Liver (tissue), 9 donors: Measurements from ENCODE around the gene SGK1. TPM values are rescaled to one million over a fixed set of nuclear protein-coding genes. Genes with fewer than 3 reads are reported as not detected.

Source experiments
- DNase-seq: peaks from one replicate; pipeline ENCODE4 v3.0.0-alpha.2; 2017; ENCODE audit warnings: low spot score
- H3K27ac ChIP-seq, 2 donors: one replicate each; pipeline ENCODE4 v1.7.0; 2013; ENCODE audit warnings: inconsistent platforms in 2 of 2, low read length in 2 of 2, control low read depth in 1 of 2, low read depth in 1 of 2, mild to moderate bottlenecking in 1 of 2
- H3K27me3 ChIP-seq, 4 donors: one replicate each; pipeline versions ENCODE4 v1.6.1 to v1.7.0; 2013; ENCODE audit warnings: low read length in 3 of 4, inconsistent platforms in 1 of 4, mild to moderate bottlenecking in 1 of 4, moderate library complexity in 1 of 4; ENCODE audit not compliant: control insufficient read depth in 4 of 4, insufficient read depth in 4 of 4
- H3K36me3 ChIP-seq, 4 donors: one replicate each; pipeline versions ENCODE4 v1.6.1 to v1.7.0; 2013; ENCODE audit warnings: low read length in 3 of 4, mild to moderate bottlenecking in 3 of 4, low read depth in 1 of 4, moderate library complexity in 1 of 4; ENCODE audit not compliant: control insufficient read depth in 4 of 4, insufficient read depth in 3 of 4
- H3K4me1 ChIP-seq, 4 donors: one replicate each; pipeline versions ENCODE4 v1.6.1 to v1.7.0; 2013; ENCODE audit warnings: low read length in 3 of 4, mild to moderate bottlenecking in 3 of 4, moderate library complexity in 1 of 4; ENCODE audit not compliant: control insufficient read depth in 4 of 4, insufficient read depth in 4 of 4
- H3K4me3 ChIP-seq, 3 donors: one replicate each; pipeline versions ENCODE4 v1.6.1 to v1.7.0; 2013; ENCODE audit warnings: low read length in 3 of 3, control low read depth in 1 of 3, low read depth in 1 of 3, mild to moderate bottlenecking in 1 of 3
- H3K9ac ChIP-seq, 2 donors: one replicate each; pipeline ENCODE4 v1.7.0; 2013; ENCODE audit warnings: low read length in 2 of 2, mild to moderate bottlenecking in 2 of 2, moderate library complexity in 2 of 2, control low read depth in 1 of 2, low read depth in 1 of 2
- H3K9me3 ChIP-seq, 4 donors: one replicate each; pipeline versions ENCODE4 v1.6.1 to v1.7.0; 2013; ENCODE audit warnings: low read length in 3 of 4; ENCODE audit not compliant: control insufficient read depth in 4 of 4
- EGR1 ChIP-seq, 2 donors: IDR thresholded peaks; 2 replicates each; pipeline ENCODE4 v1.6.1; 2016 to 2018; ENCODE audit warnings: antibody characterized with exemption in 2 of 2, low read depth in 2 of 2
- FOXA1 ChIP-seq: IDR thresholded peaks from 2 replicates; pipeline ENCODE4 v1.6.1; 2016; ENCODE audit warnings: antibody characterized with exemption
- FOXA2 ChIP-seq: IDR thresholded peaks from 2 replicates; pipeline ENCODE4 v1.6.1; 2016; ENCODE audit warnings: antibody characterized with exemption
- GABPA ChIP-seq, 2 donors: IDR thresholded peaks in 1 of 2; conservative IDR thresholded peaks in 1 of 2; 2 replicates each; pipeline ENCODE4 v1.6.1; 2016; ENCODE audit warnings: antibody characterized with exemption in 2 of 2, mild to moderate bottlenecking in 1 of 2, moderate library complexity in 1 of 2
- HNF4G ChIP-seq: IDR thresholded peaks from 2 replicates; pipeline ENCODE4 v1.6.1; 2016; ENCODE audit warnings: antibody characterized with exemption
- JUND ChIP-seq, 2 donors: IDR thresholded peaks; 2 replicates each; pipeline ENCODE4 v1.6.1; 2016; ENCODE audit warnings: antibody characterized with exemption in 2 of 2
- NR2F2 ChIP-seq: IDR thresholded peaks from 2 replicates; pipeline ENCODE4 v1.6.1; 2016; ENCODE audit warnings: antibody characterized with exemption
- RXRA ChIP-seq, 2 donors: IDR thresholded peaks; 2 replicates each; pipeline ENCODE4 v1.6.1; 2017 to 2018; ENCODE audit warnings: antibody characterized with exemption in 2 of 2, mild to moderate bottlenecking in 1 of 2
- SP1 ChIP-seq: IDR thresholded peaks from 2 replicates; pipeline ENCODE4 v1.6.1; 2018; ENCODE audit warnings: antibody characterized with exemption, mild to moderate bottlenecking
- TAF1 ChIP-seq: conservative IDR thresholded peaks from 2 replicates; pipeline ENCODE4 v1.6.1; 2016; ENCODE audit warnings: antibody characterized with exemption, mild to moderate bottlenecking
- YY1 ChIP-seq: IDR thresholded peaks from 2 replicates; pipeline ENCODE4 v1.6.1; 2016; ENCODE audit warnings: antibody characterized with exemption, mild to moderate bottlenecking
- WGBS: extraction: QIAGEN DNeasy Blood & Tissue Kit; methylation state at CpG from one replicate; pipeline ENCODE4 v1.1.7; 2013; 5-methylcytosine and 5-hydroxymethylcytosine counted together
- polyA plus RNA-seq, 2 donors: library from polyadenylated mRNA; stranded (reverse) in 1 of 2; unstranded in 1 of 2; fragments of 200-250 nt in 1 of 2; fragments of >200 nt in 1 of 2; fragmentation: Nextera tagmentation in 1 of 2; extraction: Ambion mirVana in 1 of 2; gene quantifications; one replicate each; pipeline versions ENCODE4 v1.2.1 to v1.2.3, GENCODE V29; 2013 to 2015
- total RNA-seq, 2 donors: library from RNA; depleted of rRNA; stranded (reverse); fragments of >200 nt; gene quantifications; one replicate each; pipeline ENCODE4 v1.2.3, GENCODE V29; 2014
- TF ChIP-seq, protein P1 (sequence below): IDR thresholded peaks from 2 replicates; pipeline ENCODE4 v1.6.1; 2016; ENCODE audit warnings: antibody characterized with exemption
- TF ChIP-seq, protein P2 (sequence below): IDR thresholded peaks from 2 replicates; pipeline ENCODE4 v1.6.1; 2016; ENCODE audit warnings: antibody characterized with exemption
- TF ChIP-seq, protein P3 (sequence below): IDR thresholded peaks from 2 replicates; pipeline ENCODE4 v1.6.1; 2016; ENCODE audit warnings: antibody characterized with exemption
- donor health status: healthy.
- donor health status: healthy.
- donor health status: healthy.
- donor health status: healthy.
- donor health status: healthy.

SGK1 gene
- total and polyA plus RNA-seq, 4 donors: 28.0 to 113 (median 35.4) TPM

DNA sequence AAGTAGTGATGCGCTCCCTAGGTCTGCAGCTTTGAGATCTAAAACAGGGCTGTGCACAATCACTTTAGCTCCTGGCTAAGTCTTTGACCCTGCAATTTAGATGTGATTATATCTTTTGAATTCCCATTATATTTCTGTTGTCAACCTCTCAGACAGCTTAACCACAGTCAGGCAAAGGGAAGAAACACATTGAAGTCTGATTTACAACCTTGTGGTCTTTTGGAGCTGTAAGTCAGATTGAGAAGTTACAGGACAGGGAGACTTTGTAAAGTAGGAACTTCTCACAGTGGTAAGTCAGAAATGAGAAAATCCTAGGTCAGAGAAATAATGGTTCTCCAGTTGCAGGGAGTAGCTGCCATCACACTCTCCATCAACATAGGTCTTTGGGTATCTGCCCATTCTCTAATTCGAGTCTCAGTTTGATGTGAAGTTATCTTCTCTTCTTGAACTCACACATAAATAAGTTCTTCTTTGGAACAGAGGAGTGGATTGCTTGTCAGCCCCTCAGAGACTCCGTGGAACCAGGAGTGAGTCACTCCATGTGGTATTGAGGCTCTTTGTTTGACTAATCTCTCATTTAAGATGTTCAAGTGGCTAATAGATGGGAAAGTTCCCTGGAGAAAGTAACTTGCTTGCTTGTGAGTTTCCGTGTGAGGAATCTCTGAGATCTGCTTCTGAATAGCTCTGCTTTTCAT lies 35.0 kb upstream of the SGK1 start:
- Histone ChIP-seq H3K36me3 (no peaks in the 10 kb centered on the region), H3K9me3 (no peaks in the 10 kb centered on the region), H3K27ac (no peak overlapping the region), H3K9ac (no peak overlapping the region), H3K4me3 (no peak overlapping the region), H3K27me3 (no peaks in the 10 kb centered on the region), H3K4me1 (no peaks in the 10 kb centered on the region)
- WGBS: 83% methylated on average over 4 of the region's 4 CpGs
- TF ChIP-seq, protein P1, sequence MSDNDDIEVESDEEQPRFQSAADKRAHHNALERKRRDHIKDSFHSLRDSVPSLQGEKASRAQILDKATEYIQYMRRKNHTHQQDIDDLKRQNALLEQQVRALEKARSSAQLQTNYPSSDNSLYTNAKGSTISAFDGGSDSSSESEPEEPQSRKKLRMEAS: no peak
- TF ChIP-seq RXRA (IDR thresholded peaks at IDR 0.05) (no peak), EGR1 (IDR thresholded peaks at IDR 0.05; ENCODE audit: low read depth in 2 of 2) (no peak), TAF1 (no peak), FOXA2 (no peak), YY1 (no peak), GABPA (IDR thresholded peaks at IDR 0.05 in 1 of 2, conservative IDR thresholded peaks at IDR 0.05 in 1 of 2) (no peak), HNF4G (no peak), NR2F2 (no peak)
- TF ChIP-seq, protein P2, sequence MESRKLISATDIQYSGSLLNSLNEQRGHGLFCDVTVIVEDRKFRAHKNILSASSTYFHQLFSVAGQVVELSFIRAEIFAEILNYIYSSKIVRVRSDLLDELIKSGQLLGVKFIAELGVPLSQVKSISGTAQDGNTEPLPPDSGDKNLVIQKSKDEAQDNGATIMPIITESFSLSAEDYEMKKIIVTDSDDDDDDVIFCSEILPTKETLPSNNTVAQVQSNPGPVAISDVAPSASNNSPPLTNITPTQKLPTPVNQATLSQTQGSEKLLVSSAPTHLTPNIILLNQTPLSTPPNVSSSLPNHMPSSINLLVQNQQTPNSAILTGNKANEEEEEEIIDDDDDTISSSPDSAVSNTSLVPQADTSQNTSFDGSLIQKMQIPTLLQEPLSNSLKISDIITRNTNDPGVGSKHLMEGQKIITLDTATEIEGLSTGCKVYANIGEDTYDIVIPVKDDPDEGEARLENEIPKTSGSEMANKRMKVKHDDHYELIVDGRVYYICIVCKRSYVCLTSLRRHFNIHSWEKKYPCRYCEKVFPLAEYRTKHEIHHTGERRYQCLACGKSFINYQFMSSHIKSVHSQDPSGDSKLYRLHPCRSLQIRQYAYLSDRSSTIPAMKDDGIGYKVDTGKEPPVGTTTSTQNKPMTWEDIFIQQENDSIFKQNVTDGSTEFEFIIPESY: no peak
- TF ChIP-seq, protein P3, sequence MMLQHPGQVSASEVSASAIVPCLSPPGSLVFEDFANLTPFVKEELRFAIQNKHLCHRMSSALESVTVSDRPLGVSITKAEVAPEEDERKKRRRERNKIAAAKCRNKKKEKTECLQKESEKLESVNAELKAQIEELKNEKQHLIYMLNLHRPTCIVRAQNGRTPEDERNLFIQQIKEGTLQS: no peak
- no peak for DNase-seq

DNA sequence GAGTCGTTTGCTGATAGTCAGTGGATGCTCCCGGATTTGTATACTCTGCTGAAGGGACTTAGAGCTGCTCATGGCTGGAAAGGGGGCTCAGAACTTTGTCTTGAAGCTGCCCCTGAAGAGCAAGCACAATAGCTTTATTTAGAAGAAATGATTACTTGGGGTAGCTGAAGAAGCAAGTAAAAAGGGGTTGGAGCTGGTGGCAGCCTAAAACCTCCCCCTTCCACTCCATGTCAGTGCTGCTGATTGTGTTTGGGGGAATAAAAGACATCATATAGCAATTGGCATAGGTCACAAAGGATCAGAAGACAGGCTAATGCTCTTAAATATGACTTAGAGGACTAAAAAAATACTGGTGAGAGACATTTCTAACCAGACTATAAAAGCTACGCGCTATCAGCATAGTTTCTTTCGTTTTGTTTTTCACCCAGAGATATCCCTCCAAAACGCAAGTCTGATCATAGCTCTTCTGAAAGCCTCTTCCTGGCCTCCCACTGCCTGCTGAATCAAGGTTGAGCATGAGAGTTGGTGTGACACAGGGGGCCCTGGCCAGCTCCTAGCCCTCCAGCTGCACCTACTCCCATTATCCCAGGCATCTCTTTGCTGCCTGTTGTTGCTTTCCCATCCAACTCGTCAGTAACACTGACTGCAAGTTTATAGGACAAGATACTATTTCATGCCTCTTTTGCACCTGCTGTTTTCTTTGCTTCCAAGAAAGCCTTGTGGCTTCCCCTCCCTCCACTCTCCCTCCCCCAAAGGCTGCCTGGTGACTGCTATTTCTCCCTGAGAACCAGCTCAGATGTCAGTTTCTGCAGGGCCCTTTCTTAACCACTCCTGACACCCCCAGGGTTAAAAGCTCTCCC lies 33.9 kb upstream of the SGK1 start:
- H3K4me3 ChIP-seq: no peak overlapping the region
- no peak overlapping the region for H3K27ac ChIP-seq
- no peak for DNase-seq
- no peaks in the 10 kb centered on the region for H3K27me3 ChIP-seq
- no peak for TF ChIP-seq SP1
- TF ChIP-seq RXRA (IDR thresholded peaks at IDR 0.05): no peak
- TF ChIP-seq, protein P1: no peak
- TF ChIP-seq YY1: no peak
- no peak for TF ChIP-seq FOXA1
- TF ChIP-seq JUND (IDR thresholded peaks at IDR 0.05): no peak
- TF ChIP-seq GABPA (IDR thresholded peaks at IDR 0.05 in 1 of 2, conservative IDR thresholded peaks at IDR 0.05 in 1 of 2): no peak
- H3K36me3 ChIP-seq: no peaks in the 10 kb centered on the region
- WGBS: 77% methylated on average over 7 of the region's 7 CpGs
- H3K9ac ChIP-seq: no peak overlapping the region
- no peaks in the 10 kb centered on the region for H3K9me3 ChIP-seq
- H3K4me1 ChIP-seq: no peaks in the 10 kb centered on the region
